GM18517 (cell line): Measurements from ENCODE around the gene MSANTD1.

Source experiments
- ATAC-seq: cut with Tn5 transposase; IDR thresholded peaks from one replicate; pipeline ENCODE4 v1.9.1; 2021; ENCODE audit warnings: mild to moderate bottlenecking, moderate library complexity; ENCODE audit not compliant: unreplicated experiment

MSANTD1 gene

DNA sequence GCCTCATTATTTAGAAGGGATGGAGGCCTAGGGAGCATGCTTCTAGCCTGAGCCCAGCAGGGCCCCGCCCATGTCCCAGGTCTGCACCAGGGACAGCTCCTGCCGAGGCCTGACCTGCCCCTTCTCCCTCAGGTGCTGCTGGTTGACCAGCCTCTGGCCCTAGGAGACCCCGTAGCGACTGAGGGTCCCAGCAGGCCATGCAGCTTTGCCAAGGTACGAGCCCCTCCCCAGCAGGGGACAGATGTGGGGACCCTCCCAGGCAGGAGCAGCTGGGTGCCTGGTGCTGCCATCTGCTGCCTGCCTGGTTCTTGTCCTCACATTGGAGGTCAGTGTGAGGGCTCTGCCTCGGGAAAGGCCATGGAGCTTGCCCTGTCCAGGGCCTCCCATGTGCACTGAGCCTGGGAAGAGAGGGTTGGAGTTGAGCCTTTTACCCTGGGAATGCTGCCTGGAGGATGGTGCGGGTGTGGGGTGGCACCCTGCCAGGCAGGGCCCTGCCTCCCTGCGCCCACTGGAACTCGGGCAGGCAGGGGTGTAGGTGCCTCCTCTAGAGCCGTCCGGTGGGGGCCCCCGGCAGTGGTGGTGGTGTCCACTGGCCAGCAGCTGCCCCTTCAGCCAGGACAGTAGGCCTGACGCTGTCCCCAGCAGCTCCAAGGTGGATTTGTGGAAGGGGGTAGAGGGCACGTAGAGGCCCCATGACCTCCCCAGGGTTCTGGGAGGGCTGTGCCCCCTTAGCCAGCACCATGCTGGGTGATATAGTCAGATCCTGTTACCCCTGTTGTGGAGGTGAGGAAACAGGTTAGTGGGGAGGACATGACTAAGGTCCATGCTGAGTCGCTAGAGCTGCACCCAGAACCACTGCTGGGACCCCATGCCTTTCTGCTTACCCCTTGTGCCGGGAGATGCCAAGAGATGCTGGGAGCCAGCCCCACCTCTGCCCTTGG lies 2.2 kb upstream of the MSANTD1 start:
- no peak for ATAC-seq

DNA sequence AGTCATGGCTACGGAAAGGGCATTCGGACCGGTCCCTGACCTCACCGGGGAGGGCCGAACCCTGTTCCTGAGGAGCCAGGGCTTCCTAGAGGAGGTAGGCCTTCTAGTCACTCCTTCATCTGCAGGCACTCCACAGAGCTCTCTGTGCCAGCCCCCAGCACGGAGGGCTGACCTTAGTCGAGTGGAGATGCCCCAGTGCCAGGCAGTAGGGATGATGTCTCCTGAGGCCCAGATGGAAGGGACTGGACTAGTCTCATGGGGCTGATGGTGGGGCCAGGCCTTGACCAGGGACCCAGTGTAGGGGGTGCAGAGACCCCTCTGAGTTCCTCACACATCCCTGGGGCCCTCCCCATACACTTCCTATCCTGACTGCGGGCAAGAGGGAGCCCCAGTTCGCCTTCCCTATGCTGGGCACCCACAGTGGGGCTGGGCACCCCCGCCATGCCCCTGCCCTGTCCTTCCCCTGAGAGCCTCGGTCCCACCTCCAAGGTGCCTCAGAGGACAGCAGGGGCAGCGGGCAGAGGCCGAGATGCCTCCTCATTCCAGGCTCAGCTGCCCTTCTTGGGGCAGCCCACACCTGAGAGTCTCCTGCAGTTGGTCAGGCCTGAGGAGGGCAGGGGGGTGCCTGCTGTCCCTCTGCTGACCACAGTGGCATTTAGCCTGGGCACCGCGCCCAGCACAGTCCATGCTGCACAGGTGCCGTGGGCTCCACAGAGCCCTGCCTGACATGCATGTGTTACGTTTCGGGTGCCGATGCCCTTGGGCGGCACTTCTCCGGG lies 1.4 kb upstream of the MSANTD1 start:
- ATAC-seq: no peak

DNA sequence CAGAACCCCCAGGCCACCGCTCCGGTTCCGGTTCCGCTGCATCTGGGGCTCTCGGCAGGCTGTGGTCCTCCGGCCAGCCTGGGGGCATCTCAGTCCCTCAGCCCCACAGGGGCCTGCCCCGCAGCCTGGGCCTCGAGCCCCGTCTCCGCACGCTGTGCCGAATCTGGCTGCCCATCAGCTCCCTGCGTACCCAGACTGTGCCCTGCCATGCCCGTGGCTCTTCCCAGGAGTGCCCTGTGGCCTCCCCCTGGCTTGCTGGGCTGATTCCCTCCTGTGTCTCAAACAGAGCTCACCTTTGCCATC lies 830 bp upstream of the MSANTD1 start:
- ATAC-seq: no peak

DNA sequence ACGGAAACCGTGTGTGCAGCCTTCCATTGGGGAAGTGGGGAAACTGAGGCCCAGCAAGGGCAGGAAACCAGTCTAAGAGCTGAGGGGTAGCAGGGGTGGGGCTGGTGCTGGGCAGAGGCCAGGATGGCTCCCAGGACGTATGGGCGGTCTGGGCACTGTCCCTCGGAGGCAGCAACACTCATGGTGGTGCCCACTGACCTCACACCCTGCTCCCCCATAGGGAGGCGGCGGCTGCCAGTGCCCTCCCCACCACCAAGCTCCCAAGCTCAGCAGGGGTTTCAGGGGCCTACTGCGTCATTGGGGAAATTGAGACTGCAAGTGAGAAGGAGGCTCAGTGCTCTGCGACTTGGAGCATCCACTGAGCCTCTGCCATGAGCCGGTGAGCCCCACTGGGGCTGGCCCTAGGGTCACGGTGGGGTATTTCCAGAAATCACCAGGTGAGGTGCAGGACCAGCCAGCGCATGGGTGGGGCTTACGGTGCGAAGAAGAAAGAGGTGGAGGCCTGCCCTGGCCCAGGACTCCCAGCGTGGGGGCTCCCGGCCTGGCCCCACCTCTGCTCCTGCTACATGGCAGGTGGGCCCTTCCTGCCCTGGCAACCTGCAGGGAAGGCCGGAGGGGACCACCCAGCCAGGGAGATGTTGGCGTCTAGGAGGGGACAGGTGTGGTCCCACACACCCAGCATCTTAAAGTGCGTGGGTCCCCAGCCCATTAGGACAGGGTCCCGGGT lies 915 bp downstream of the MSANTD1 start:
- ATAC-seq: no peak

DNA sequence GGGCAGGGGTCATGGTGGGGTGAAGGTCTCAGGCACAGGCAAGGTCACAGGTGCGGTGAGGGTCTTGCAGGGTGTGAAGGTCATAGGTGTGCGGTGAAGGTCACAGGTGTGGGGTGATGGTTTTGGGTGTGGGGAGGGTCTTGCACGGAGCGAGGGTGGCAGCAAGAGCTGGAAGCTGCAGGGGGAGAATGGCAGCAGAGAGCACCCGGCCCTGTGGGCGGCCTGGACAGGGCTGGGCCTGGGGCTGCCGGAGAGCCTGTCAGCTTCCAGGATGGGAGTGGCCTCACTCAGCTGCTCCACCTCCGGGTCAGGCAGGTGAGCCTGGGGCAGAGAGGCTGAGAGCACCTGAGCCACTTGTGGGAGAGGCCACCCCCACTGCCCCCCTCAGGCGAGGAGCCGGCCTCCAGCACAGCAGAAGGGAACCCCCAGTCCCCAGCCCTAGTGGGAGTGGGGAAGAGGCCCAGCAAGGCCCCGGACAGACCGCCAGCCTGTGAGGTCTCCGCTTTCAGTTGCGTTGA lies 1.5 kb downstream of the MSANTD1 start:
- no peak for ATAC-seq

DNA sequence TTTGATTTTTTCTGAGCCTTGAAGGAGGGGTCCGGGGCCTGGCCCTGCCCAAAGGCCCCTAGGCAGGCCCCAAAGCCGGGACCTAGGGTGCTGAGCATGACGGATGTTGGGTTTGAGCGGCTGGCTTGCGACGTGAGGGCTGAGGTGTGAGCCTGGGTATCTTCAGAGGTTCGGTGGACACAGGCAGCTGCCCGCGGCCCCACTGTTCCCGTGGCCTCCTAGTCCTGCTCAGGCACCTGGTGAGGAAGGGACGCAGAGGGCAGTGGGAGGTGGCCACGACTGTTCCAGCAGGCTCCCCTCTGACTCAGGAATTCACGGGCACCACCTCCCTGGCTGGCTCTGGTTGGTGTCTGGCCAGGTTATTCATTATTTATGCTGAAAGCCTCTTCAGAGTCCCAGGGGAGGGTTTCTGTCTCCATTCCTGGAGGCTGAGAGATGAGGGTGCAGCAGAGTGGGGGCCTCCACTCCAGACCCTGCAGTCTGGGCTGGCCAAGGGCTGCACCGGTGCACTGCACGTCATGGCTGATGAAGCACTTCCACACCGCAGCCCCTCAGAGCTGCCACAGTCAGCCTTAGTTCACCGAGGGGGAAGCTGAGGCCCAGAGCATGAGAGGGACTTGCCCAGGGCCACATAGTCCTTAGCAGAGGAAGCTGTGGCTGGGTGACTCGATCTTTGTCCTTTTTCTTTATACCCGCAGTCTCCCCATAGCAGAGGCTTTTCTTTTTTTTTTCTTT lies 2.2 kb downstream of the MSANTD1 start:
- no peak for ATAC-seq

DNA sequence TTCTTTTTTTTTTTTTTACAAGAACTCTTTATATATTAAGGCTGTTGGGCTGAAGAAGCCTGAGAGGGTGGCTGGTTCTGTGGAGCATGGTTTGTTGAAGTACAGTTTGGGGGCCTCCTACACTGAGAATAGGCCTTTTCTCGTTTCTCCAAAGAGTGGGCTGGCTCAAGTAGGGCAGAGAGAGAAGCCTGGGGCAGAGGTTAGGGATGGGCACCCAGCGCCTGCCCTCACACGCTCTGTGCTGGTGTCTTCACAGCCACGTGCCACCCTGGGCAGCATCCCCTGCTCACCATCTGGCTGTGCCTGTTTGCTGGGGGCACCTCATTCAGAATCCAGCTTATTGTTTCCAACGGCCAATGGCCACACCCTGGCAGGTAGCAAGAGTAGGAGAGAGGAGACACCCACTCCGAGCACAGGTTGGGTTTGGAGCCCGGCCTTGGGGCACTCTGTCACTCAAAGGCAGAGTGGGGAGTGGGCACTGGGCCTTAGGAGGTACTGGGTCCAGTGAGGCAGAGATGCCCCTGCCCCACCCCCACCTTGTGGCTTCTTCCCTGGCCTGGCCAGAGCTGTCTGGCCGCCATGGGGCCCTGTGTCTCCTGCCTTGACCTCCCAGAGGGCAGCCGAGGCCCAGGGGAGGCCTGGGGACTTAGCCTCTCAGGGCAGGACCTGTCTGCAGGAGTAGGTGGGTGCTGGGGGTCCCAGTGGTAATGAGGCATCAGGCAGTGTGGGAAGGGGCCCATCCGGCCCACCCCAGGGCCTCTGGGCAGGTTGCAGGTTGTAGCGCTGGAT lies 2.9 kb downstream of the MSANTD1 start:
- ATAC-seq: no peak

DNA sequence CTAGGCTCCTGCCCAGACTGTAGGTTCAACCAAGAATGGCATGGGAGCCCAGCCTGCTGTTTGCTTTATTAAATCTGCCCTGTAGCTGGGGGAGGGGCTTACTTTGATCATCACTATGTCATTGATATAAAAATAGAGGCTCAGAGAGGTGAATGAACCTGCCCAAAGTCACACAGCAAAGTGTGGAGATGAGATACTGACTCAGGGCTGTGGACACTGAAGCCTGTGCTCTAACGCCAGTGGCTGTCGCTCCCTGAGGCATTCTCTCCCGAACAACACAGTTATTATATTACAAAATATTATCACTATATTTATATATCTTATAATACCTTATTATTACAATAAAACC lies 3.5 kb downstream of the MSANTD1 start:
- no peak for ATAC-seq

DNA sequence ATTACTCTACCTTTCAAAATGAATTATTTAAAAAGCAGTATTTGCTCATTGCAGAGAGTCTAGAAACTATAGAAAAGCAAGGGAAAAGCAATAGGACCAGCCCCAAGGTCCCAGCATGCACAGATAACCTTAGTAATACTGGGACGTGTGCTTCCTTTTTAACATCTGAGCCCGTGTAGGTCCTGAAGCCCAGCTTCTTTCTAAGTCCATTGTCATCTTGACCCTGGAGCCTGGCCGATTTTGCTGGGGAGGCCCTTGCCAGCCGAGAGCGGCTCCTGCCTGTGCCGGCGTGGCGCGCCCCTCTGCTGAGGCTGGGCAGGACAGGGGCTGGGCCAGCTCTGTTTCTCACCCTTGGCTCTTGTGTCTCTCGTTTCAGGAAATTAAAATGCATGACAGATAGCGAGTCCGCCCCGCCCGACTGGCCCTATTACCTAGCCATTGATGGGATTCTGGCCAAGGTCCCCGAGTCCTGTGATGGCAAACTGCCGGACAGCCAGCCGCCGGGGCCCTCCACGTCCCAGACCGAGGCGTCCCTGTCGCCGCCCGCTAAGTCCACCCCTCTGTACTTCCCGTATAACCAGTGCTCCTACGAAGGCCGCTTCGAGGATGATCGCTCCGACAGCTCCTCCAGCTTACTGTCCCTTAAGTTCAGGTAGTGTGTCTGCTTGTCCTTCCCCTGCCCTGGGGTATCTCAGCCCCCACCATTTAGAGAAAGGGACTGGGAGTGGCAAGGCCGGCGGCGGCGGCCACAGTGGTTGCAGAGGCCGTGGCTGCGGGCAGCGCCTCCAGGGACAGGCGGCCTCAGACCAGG lies 4.1 kb downstream of the MSANTD1 start:
- ATAC-seq: no peak

DNA sequence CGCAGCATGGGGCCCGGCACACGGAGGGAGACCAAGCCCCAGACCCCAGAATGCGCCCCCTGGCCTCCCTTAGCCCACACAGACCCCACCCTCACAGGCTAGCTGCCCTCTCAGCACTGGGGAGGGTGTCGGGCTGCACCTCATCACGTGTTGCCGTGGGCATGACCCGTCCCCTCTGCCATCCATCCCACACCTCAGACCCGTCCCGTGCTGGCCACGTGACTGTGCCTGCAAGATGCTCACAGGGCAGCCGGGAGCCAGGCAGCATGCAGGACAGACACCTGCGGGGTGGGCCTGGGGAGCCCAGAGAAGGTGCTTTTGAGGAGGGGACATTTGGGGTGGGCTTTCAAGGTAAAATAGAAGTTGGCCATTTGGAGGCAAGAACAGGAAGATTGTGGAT lies 4.8 kb downstream of the MSANTD1 start:
- no peak for ATAC-seq

DNA sequence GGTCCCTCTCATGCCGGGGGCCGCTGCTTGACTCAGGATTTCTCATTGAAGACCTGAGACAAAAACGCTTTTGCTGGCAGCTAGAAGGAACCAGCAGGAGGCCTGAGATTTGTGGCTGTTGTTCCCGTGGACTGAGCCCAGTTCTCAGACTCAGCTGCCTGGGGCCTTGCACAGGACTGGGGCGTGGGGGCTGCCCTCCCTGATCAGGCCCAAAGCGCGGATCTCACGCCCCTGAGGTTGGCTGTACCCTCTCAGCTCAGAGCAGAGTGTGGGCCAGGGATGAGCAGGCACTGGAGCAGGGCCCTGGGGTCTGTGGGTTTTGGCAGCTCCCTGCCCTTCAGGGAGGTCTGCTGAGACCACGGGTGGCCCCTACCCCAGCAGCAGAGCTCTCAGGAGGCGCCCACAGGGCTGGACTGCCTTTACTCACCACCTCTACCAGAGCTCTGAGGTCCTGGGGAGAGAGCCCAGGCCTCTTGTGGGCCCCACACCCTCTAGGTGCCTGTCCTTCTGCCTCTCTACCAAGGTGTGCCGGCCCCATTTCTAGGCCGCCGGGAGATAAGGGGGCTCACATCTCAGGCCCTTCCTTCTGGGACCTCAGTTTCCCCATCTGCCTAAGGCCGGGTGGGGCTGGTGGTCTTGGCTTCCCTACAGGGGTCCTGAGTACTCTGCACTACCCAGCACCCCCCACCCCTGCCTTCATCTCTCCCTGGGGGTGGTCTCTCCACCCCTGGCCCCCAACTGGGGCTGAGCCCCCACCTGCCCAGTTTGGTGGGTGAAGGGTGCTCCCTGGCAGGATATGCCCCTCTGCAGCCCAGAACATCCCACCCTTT lies 5.6 kb downstream of the MSANTD1 start:
- no peak for ATAC-seq

DNA sequence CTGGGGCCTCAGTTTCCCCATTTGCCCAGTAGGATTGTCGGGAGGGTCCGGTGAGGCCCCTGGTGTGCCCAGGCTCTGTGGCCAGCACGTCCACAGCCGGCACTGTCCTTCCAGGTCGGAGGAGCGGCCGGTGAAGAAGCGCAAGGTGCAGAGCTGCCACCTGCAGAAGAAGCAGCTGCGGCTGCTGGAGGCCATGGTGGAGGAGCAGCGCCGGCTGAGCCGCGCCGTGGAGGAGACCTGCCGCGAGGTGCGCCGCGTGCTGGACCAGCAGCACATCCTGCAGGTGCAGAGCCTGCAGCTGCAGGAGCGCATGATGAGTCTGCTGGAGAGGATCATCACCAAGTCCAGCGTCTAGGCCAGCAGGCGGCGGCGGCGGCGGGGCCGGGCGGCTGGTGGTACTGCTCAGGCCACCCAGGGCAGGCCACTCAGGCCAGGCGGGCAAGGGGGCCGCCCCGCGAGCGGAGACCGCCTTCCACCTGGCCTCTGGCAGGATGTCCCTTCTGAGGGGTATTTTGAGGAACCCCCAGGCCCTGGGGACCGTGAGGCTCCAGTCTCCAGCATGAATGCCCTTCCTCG lies 6.7 kb downstream of the MSANTD1 start:
- ATAC-seq: no peak

DNA sequence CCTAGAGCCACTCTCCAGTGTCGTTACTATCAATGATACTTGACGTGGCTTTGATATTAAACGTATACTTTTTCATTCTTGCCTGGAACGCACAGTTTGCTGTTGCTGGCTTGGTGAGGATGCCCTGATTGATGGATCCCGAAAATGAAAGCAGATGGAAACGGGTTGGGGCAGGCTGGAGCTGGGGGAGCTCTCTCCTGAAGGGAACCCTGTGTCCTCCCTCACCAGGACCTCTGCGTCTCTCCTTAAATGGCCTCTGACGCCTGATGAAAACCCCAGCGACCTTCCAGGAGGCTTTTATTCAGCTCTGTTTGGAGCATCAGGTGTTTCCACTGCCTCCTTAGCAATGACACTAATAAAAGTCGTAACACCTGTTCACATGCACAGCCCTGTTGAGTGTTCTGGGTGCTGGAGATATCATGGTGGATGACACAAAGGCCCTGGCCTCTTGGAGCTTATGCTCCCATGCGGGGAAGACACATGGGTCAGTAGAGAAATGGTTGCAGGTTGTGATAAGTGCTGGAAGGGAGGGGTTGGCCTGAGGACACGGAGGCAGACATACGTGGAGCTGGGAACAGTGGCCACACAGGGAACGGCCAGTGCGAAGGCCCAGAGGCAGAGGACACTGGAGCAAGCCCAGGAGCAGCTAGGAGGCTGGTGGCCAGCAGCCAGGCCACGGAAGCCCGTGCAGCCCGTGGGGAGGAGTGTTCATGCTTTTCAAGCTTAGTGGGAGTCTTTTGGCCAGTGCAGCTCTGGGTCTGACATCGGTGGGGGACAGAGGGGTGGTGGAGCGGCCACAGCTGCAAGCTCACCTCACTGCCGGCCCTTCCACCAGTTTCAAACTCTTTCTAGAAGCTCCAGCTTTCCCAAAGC lies 7.5 kb downstream of the MSANTD1 start:
- ATAC-seq: no peak

DNA sequence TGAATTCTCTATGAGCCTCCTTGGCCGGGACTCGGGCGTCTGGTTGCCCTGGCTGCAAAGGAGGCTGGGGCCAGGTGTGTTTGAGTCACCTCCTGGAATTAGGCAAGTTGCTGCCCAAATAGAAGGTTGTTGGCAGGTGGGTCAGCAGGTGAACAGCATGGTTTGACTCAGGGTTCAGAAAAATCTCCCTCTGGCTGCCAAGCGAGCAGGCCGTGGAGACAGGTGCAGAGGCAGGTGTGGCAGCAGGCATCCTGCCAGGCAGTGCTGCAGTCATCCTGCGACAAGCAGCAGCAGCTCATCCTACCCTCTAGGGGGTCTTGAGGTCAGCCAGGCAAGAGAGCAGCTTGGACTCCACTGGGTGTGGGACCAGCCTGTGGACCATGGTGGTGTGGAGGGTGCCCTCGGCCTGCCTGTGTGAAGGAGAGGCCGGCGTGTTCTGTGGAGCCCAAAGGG lies 8.2 kb downstream of the MSANTD1 start:
- no peak for ATAC-seq

DNA sequence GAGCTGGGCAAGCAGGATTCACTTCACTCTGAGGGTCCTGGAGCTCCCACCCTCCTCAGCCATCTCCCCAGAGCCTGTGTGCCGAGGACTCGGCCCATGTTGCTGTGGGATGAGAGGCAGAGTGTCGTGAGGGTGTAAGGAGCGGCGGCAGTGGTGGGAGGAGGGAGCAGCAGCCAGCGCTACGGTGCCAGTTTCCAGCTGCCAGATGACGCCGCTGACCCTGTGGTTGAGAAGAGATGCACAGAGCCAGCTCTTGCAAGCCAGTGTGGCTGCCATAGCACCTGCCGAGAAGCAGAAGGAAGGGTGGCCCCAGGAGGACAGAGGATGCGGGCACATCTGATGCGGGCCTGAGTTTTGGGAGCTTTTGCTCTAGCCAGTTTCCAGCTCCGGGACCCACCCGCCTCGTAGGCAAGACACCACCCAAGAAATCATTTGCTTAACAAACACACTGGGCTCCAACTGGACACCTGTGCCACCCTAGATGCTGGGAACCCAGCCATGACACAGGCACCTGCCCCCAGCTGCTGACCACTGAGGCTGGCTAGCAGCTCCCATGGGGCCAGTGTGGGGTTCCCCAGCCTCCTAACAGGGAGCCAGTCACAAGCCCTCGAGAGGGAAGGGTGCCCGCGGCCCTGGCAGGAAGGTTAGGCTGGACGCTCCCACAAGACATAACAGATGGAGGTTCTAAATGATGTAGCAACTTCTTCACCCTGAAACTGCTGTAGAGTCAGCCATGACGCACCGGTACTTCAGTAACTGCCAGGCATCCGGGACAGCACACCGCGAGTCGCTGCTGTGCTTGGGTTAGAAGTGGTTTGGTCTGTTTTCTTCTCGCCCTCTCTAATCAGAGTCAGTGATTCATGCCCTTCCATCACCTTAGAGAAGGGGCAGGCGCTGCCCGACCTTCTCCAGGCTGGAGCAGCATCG lies 8.9 kb downstream of the MSANTD1 start:
- no peak for ATAC-seq
